ENCODE data around the gene LCA5.

GRCh38 chr6:79504372-79504771, 32.9 kb downstream of the LCA5 start:
- TF ChIP-seq CTCF (IDR thresholded peaks at IDR 0.05): no peak
- no peak for TF ChIP-seq POLR2A (IDR thresholded peaks at IDR 0.05)
- no peak for TF ChIP-seq EP300 (IDR thresholded peaks at IDR 0.05; ENCODE audit: low read depth)
- no peak for TF ChIP-seq POLR2AphosphoS5 (IDR thresholded peaks at IDR 0.05)
